Mononuclear cell (primary cell): ENCODE results near the gene SNAPC2. TPM values are rescaled to one million over a fixed set of nuclear protein-coding genes. Genes with fewer than 3 reads are reported as not detected.

Experiments
- H3K27me3 ChIP-seq: 2 replicates; pipeline ENCODE4 v1.6.0; 2011; ENCODE audit warnings: low read length, control low read depth; ENCODE audit not compliant: insufficient read depth
- H3K4me1 ChIP-seq: 2 replicates; pipeline ENCODE4 v1.5.1; 2011; ENCODE audit warnings: mild to moderate bottlenecking, low read length, control low read depth; ENCODE audit not compliant: insufficient read depth
- H3K4me3 ChIP-seq: 2 replicates; pipeline ENCODE4 v1.5.1; 2011; ENCODE audit warnings: mild to moderate bottlenecking, low read length, moderate library complexity
- H3K9me3 ChIP-seq: 2 replicates; pipeline ENCODE4 v1.5.1; 2011; ENCODE audit warnings: low read depth, mild to moderate bottlenecking, control low read depth, low read length
- total RNA-seq: library from RNA; depleted of rRNA; stranded (reverse); fragments of >200 nt; gene quantifications from one replicate; pipeline ENCODE4 v1.2.3, GENCODE V29; 2012

Gene SNAPC2
- total RNA-seq, 1 donor: 8.6 TPM

DNA sequence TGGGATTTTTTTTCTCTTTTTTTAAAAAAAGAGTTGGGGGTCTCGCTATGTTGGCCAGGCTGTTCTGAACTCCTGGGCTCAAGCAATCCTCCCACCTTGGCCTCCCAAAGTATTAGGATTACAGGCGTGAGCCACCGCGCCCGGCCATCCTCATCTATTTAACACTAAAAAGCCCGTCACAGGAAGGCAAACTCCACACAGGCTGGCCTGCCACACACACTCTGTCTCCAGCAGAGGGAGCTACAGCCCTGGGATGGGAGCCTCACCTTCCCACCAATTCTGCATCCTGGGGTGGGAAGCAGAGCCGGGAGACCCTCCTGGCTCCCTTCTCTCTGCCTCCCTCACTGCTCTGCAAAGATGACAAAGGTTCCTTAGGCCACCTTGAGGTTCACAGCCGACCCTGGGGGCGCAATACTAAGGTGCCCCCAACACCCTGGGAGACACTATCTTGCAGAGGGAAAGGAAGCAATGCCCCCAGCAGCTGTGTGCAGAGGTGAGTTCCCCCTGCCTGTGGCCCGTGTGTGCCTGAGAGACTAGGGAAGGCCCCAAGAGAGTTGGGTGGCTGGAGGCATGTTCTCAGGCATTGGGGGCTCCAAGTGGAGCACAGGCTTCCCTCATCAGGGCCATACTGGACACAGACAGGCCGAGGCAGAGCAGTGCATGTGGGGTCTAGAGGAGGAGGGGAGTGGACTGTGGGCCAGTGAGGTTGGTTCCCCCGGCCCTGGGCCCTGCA lies 50.7 kb downstream of the SNAPC2 start:
- no peaks in the 10 kb centered on the region for H3K9me3 ChIP-seq
- no peaks in the 10 kb centered on the region for H3K4me1 ChIP-seq
- no peaks in the 10 kb centered on the region for H3K27me3 ChIP-seq
- no peak overlapping the region for H3K4me3 ChIP-seq

DNA sequence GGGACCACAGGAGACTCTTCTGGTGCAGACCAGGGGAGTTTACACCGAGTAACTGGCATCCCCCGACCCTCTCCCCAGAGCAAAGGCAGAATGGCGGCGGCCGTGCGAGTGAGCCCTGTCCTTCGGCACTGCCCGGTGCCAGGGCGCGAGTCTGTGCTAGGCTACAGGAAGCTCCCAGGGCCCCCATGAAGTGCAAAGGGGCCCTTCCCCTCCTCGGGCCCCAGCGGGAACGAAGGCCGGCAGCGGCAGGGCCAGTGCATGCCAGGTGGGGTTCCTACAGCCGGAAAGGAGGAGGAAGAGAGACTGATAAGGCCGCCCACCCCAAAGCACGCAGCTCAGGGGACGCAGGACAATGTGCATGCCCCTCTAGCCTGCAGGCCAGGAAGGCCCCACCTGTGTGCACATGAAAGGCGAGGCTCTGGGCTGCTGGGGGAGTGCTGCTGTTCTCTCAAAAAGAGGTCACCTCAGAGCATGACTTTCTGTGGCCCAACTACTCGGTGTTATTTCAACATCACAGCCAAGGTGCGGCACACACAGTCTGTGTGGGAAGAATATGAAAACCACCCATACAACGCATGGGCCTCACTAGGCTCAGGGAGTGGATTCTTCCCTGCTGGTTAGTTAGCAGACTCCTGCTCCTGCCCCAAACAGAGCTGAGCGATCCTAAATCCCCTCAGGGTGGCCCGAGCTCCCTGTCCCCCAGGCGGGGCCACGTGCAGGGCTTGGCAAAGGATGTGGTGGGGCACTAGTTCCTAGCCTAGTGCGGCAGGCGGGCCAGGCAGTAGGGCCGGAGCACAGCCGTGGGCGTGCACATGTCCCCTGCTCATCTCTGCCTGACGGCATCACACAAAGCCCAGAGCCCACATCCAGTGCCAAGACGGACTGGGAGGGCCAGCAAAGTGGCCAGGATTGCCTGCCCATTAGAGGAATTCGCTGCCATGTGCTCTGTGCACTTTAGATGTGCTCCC lies 51.7 kb downstream of the SNAPC2 start:
- Histone ChIP-seq H3K4me3 (no peak overlapping the region), H3K9me3 (no peaks in the 10 kb centered on the region), H3K27me3 (no peaks in the 10 kb centered on the region), H3K4me1 (no peaks in the 10 kb centered on the region)

Other genes starting within 250 kb of the SNAPC2 start
- gene MCEMP1, start 243.2 kb upstream of the SNAPC2 start, total RNA-seq: 1.8 TPM
- 25.5 TPM for gene TRAPPC5, start 239.5 kb upstream of the SNAPC2 start, total RNA-seq
- 25.4 TPM for gene FCER2, start 218.2 kb upstream of the SNAPC2 start, total RNA-seq
- gene CLEC4G, start 188.2 kb upstream of the SNAPC2 start, total RNA-seq: 0.63 TPM
- 0.21 TPM for gene CD209, start 172.8 kb upstream of the SNAPC2 start, total RNA-seq
- gene CLEC4M, start 157.1 kb upstream of the SNAPC2 start, total RNA-seq: not detected
- 17.2 TPM for gene EVI5L, start 90.1 kb upstream of the SNAPC2 start, total RNA-seq
- 0.10 TPM for gene PRR36, start 45.9 kb upstream of the SNAPC2 start, total RNA-seq
- gene LRRC8E, start 31.8 kb upstream of the SNAPC2 start, total RNA-seq: not detected
- gene MAP2K7, start 16.5 kb upstream of the SNAPC2 start, total RNA-seq: 23.2 TPM
- gene TGFBR3L, start 5.5 kb upstream of the SNAPC2 start, total RNA-seq: 0.10 TPM
- not detected for gene CTXN1, start 5.8 kb downstream of the SNAPC2 start, total RNA-seq
- 34.2 TPM for gene TIMM44, start 23.3 kb downstream of the SNAPC2 start, total RNA-seq
- 9.2 TPM for gene ELAVL1, start 85.3 kb downstream of the SNAPC2 start, total RNA-seq
- not detected for gene CCL25, start 132.4 kb downstream of the SNAPC2 start, total RNA-seq
- not detected for gene FBN3, start 229.3 kb downstream of the SNAPC2 start, total RNA-seq